ENCODE measurements around the gene RALGAPA1.

RALGAPA1 gene

DNA sequence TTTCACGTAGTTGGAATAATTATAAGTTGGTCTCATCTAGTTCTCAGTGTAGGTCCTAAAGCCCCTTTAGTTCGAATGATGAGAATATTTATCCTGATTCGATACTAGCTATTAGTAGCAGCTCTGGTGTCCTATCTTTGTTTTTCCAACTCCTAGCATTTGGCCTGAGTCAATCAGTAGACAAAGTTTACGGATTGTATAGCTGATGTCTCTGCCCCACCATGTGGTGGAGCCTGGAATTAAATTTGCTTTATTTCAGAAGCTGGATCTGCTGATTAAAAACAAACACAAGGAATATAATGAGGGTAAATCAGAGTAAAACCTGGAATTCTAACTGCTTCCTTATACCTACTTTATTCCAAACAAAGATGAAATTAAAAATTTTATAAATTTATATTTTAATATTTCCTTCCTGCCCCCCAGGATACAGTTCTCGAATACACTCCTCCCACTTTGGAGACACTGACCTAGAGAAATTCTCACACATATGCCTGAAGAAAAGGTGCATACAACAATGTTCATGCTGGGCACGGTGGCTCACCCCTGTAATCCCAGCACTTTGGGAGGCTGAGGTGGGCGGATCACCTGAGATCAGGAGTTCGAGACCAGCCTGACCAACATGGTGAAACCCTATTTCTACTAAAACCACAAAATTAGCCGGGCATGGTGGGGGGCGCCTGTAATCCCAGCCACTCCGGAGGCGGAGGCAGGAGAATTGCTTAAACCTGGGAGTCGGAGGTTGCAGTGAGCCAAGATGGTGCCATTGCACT, 9.4 kb upstream of the RALGAPA1 start:
- no peak for TF ChIP-seq POLR2AphosphoS5 (IDR thresholded peaks at IDR 0.05; ENCODE audit: low read depth, low read length)
- no peak for TF ChIP-seq SIN3A (IDR thresholded peaks at IDR 0.05; ENCODE audit: borderline replicate concordance, insufficient read depth, low read length)
- no peak for TF ChIP-seq FOXP2 (optimal IDR thresholded peaks at IDR 0.05; ENCODE audit: borderline replicate concordance, extremely low read depth, extremely low read length, insufficient read depth)
- TF ChIP-seq TAF1 (IDR thresholded peaks at IDR 0.05; ENCODE audit: borderline replicate concordance, insufficient read depth, low read length) = no peak
- TF ChIP-seq, protein P1, sequence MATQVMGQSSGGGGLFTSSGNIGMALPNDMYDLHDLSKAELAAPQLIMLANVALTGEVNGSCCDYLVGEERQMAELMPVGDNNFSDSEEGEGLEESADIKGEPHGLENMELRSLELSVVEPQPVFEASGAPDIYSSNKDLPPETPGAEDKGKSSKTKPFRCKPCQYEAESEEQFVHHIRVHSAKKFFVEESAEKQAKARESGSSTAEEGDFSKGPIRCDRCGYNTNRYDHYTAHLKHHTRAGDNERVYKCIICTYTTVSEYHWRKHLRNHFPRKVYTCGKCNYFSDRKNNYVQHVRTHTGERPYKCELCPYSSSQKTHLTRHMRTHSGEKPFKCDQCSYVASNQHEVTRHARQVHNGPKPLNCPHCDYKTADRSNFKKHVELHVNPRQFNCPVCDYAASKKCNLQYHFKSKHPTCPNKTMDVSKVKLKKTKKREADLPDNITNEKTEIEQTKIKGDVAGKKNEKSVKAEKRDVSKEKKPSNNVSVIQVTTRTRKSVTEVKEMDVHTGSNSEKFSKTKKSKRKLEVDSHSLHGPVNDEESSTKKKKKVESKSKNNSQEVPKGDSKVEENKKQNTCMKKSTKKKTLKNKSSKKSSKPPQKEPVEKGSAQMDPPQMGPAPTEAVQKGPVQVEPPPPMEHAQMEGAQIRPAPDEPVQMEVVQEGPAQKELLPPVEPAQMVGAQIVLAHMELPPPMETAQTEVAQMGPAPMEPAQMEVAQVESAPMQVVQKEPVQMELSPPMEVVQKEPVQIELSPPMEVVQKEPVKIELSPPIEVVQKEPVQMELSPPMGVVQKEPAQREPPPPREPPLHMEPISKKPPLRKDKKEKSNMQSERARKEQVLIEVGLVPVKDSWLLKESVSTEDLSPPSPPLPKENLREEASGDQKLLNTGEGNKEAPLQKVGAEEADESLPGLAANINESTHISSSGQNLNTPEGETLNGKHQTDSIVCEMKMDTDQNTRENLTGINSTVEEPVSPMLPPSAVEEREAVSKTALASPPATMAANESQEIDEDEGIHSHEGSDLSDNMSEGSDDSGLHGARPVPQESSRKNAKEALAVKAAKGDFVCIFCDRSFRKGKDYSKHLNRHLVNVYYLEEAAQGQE (IDR thresholded peaks at IDR 0.05; ENCODE audit: insufficient read depth in 1 of 2, low read depth in 2 of 2, low read length in 2 of 2) = no peak

DNA sequence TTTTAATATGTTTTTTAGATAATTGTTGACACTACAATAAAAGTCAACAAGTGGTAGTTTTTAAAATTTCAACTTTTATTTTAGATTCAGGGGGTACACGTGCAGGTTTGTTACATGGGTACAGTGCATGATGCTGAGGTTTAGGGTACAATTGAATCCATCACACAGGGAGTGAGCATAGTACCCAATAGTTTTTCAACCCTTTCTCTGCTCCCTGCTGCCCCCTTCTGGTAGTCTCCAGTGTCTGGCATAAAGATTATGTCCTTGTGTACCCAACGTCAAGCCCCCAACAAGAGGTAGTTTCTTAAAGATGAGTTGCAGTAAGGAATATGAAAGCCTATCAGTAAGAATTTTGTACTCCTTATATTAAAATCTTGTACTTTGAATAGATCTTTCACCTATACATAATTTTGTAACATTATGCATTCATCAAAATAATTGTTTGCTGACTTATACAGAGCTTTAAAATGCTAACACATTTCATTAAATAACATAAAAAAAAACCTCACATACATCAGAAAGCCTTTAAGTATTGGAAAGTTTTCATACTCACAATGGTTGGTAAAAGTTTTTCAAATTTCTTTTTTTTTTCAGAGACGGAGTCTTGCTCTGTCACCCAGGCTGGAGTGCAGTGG, 5.4 kb upstream of the RALGAPA1 start:
- TF ChIP-seq POLR2AphosphoS5 (IDR thresholded peaks at IDR 0.05; ENCODE audit: low read depth, low read length) (no peak), SIN3A (IDR thresholded peaks at IDR 0.05; ENCODE audit: borderline replicate concordance, insufficient read depth, low read length) (no peak), FOXP2 (optimal IDR thresholded peaks at IDR 0.05; ENCODE audit: borderline replicate concordance, extremely low read depth, extremely low read length, insufficient read depth) (no peak), TAF1 (IDR thresholded peaks at IDR 0.05; ENCODE audit: borderline replicate concordance, insufficient read depth, low read length) (no peak)
- TF ChIP-seq, protein P1 (IDR thresholded peaks at IDR 0.05; ENCODE audit: insufficient read depth in 1 of 2, low read depth in 2 of 2, low read length in 2 of 2) = no peak

DNA sequence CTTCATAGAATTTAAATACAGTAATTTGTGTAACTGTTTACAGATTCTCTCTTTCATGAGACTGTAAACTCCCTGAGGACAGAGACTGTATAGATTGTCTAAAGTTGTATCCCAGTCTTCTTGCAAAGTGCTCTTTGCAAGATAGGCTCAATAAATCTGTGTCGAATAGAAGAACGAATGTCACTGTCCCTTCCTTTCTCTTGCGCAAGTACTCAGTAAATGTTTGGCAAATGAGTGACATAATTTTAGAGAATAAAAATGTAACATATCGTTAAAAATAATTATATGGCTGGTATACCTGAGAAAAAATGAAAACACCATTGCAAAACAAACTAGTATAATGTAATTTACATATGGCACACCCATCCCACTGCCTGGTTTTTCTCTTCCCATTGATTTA, 1.9 kb upstream of the RALGAPA1 start:
- no peak for TF ChIP-seq POLR2AphosphoS5 (IDR thresholded peaks at IDR 0.05; ENCODE audit: low read depth, low read length)
- TF ChIP-seq FOXP2 (optimal IDR thresholded peaks at IDR 0.05; ENCODE audit: borderline replicate concordance, extremely low read depth, extremely low read length, insufficient read depth) = no peak
- no peak for TF ChIP-seq SIN3A (IDR thresholded peaks at IDR 0.05; ENCODE audit: borderline replicate concordance, insufficient read depth, low read length)
- TF ChIP-seq, protein P1 (IDR thresholded peaks at IDR 0.05; ENCODE audit: insufficient read depth in 1 of 2, low read depth in 2 of 2, low read length in 2 of 2) = no peak
- no peak for TF ChIP-seq TAF1 (IDR thresholded peaks at IDR 0.05; ENCODE audit: borderline replicate concordance, insufficient read depth, low read length)

DNA sequence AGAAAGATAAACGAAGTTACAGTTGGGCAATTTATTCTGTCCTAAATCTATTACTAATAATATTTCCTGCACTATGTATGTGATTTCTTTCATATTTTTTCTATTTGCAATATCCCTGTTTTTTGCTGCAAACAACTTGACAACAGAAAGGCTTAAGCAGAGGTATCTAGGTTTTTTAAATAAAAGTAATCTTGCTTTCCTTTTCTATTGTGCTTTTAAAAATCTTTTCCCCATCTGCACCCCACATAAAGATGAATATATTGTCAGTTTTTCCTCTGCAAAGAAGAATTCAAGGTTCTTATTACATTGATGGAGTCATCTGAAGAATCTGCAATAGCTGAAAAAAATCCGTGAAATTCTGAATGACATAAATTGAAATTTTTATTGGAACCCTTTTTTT, 502 bp upstream of the RALGAPA1 start:
- TF ChIP-seq SIN3A (IDR thresholded peaks at IDR 0.05; ENCODE audit: borderline replicate concordance, insufficient read depth, low read length) (no peak), FOXP2 (optimal IDR thresholded peaks at IDR 0.05; ENCODE audit: borderline replicate concordance, extremely low read depth, extremely low read length, insufficient read depth) (no peak), POLR2AphosphoS5 (IDR thresholded peaks at IDR 0.05; ENCODE audit: low read depth, low read length) (no peak), TAF1 (IDR thresholded peaks at IDR 0.05; ENCODE audit: borderline replicate concordance, insufficient read depth, low read length) (no peak)
- TF ChIP-seq, protein P1 (IDR thresholded peaks at IDR 0.05; ENCODE audit: insufficient read depth in 1 of 2, low read depth in 2 of 2, low read length in 2 of 2) = no peak

Measured in PFSK-1 (cell line).